H1 (cell line): Measurements from ENCODE around the gene HNF1A.

Experiments
- EP300 ChIP-seq, 2 experiments: IDR thresholded peaks; 1 replicate in 1 of 2; 2 replicates in 1 of 2; pipeline ENCODE4 v1.6.1; 2011 to 2012; ENCODE audit warnings: low read depth in 2 of 2, low read length in 2 of 2, mild to moderate bottlenecking in 2 of 2, borderline replicate concordance in 1 of 2, inconsistent platforms in 1 of 2, moderate library complexity in 1 of 2
- POLR2A ChIP-seq, 2 experiments: IDR thresholded peaks; 1 replicate in 1 of 2; 2 replicates in 1 of 2; pipeline ENCODE4 v1.6.1; 2011; ENCODE audit warnings: low read depth in 2 of 2, low read length in 2 of 2, mild to moderate bottlenecking in 2 of 2; ENCODE audit errors: control extremely low read depth in 1 of 2
- RXRA ChIP-seq: IDR thresholded peaks from 2 replicates; pipeline ENCODE4 v1.6.1; 2011; ENCODE audit warnings: low read depth, mild to moderate bottlenecking, low read length, moderate library complexity; ENCODE audit not compliant: insufficient read depth
- SIX5 ChIP-seq: IDR thresholded peaks from 2 replicates; pipeline ENCODE4 v1.6.1; 2011; ENCODE audit warnings: mild to moderate bottlenecking, low read depth, low read length
- TAF1 ChIP-seq: IDR thresholded peaks from 2 replicates; pipeline ENCODE4 v1.6.1; 2011; ENCODE audit warnings: mild to moderate bottlenecking, low read depth, low read length
- TF ChIP-seq, protein P1 (sequence below), 3 experiments: IDR thresholded peaks; 1 replicate in 2 of 3; 2 replicates in 1 of 3; pipeline versions ENCODE4 v1.5.1 to v1.6.1; 2011; ENCODE audit warnings: low read length in 3 of 3, mild to moderate bottlenecking in 3 of 3, inconsistent platforms in 2 of 3, low read depth in 1 of 3, moderate library complexity in 1 of 3; ENCODE audit not compliant: insufficient read depth in 1 of 3; ENCODE audit errors: control extremely low read depth in 1 of 3

- TF ChIP-seq, protein P1, sequence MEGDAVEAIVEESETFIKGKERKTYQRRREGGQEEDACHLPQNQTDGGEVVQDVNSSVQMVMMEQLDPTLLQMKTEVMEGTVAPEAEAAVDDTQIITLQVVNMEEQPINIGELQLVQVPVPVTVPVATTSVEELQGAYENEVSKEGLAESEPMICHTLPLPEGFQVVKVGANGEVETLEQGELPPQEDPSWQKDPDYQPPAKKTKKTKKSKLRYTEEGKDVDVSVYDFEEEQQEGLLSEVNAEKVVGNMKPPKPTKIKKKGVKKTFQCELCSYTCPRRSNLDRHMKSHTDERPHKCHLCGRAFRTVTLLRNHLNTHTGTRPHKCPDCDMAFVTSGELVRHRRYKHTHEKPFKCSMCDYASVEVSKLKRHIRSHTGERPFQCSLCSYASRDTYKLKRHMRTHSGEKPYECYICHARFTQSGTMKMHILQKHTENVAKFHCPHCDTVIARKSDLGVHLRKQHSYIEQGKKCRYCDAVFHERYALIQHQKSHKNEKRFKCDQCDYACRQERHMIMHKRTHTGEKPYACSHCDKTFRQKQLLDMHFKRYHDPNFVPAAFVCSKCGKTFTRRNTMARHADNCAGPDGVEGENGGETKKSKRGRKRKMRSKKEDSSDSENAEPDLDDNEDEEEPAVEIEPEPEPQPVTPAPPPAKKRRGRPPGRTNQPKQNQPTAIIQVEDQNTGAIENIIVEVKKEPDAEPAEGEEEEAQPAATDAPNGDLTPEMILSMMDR (IDR thresholded peaks at IDR 0.05; ENCODE audit: control extremely low read depth in 1 of 3, insufficient read depth in 1 of 3, low read depth in 1 of 3, low read length in 3 of 3), result no peak
- TF ChIP-seq EP300 (IDR thresholded peaks at IDR 0.05; ENCODE audit: borderline replicate concordance in 1 of 2, low read depth in 2 of 2, low read length in 2 of 2) (no peak), SIX5 (no peak), RXRA (no peak), TAF1 (no peak), POLR2A (IDR thresholded peaks at IDR 0.05; ENCODE audit: control extremely low read depth in 1 of 2, low read depth in 2 of 2, low read length in 2 of 2) (no peak)
These were observed 23.1 kb upstream of the HNF1A start for GRCh38 chr12:120955232-120955631.
